Adrenal gland (tissue), 5 donors: ENCODE measurements around the gene PEPD.

Experiments
- POLR2A ChIP-seq, 2 donors: fragments of 450-650 bp; IDR thresholded peaks; one replicate each; pipeline ENCODE4 v1.6.1; 2017; ENCODE audit warnings: antibody characterized with exemption in 2 of 2, mild to moderate bottlenecking in 2 of 2, moderate library complexity in 1 of 2
- TF ChIP-seq, protein P1 (sequence below), 6 experiments: fragments of 450-650 bp in 4 of 6; fragments of 200-600 bp in 2 of 6; sonication (generic) in 1 of 6; IDR thresholded peaks; 1 replicate in 5 of 6; 2 replicates in 1 of 6; pipeline versions ENCODE4 v1.5.1 to v1.8.0; 2016 to 2021; ENCODE audit warnings: antibody characterized with exemption in 6 of 6, mild to moderate bottlenecking in 2 of 6, moderate library complexity in 1 of 6
- donor health status: DM: no; HTN: no; CAD: no.

DNA sequence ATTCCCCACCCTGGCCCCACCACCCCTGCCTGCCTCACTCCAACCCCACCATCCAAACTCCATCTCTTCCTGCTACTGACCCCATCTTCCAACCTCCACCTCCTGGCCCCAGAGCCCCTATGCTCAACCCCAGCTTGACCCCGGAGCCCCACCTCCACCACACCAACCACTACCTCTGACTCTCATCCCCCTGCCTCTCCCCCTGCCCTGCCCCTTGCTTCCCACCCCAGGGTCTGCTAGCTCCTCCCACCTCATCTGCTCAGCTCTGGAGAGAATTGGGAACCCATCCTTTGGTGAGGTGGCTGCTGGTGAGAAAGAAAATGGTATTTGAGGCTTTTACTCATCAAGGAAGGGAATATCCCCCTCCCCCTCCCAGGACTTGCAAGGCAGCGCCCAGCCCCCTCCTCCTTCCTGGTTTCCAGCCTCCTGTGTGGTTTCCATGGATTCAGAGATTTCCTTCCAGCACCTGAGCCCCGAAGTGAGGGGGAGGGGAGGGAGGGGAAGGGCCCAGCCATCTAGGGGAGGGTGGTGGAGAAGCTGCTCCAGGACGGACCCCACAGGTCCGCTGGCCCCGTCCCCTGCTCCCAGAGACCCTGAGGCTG is 11.4 kb upstream of the PEPD start:
- no peak for TF ChIP-seq POLR2A (IDR thresholded peaks at IDR 0.05)
- TF ChIP-seq, protein P1, sequence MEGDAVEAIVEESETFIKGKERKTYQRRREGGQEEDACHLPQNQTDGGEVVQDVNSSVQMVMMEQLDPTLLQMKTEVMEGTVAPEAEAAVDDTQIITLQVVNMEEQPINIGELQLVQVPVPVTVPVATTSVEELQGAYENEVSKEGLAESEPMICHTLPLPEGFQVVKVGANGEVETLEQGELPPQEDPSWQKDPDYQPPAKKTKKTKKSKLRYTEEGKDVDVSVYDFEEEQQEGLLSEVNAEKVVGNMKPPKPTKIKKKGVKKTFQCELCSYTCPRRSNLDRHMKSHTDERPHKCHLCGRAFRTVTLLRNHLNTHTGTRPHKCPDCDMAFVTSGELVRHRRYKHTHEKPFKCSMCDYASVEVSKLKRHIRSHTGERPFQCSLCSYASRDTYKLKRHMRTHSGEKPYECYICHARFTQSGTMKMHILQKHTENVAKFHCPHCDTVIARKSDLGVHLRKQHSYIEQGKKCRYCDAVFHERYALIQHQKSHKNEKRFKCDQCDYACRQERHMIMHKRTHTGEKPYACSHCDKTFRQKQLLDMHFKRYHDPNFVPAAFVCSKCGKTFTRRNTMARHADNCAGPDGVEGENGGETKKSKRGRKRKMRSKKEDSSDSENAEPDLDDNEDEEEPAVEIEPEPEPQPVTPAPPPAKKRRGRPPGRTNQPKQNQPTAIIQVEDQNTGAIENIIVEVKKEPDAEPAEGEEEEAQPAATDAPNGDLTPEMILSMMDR (IDR thresholded peaks at IDR 0.05) = no peak
